NB4 (cell line): ENCODE measurements around the gene SPOP.

Source experiments
- DNase-seq: peaks from one replicate; pipeline ENCODE4 v3.0.0; 2010; ENCODE audit warnings: low read depth
- H3K4me3 ChIP-seq: one replicate; pipeline ENCODE4 v1.5.1; 2011; ENCODE audit warnings: mild to moderate bottlenecking, low read depth, low read length, moderate library complexity
- MYC ChIP-seq: IDR thresholded peaks from 2 replicates; pipeline ENCODE4 v1.6.1; 2011; ENCODE audit warnings: low read depth, low read length
- POLR2A ChIP-seq: IDR thresholded peaks from 2 replicates; pipeline ENCODE4 v1.6.1; 2011; ENCODE audit warnings: mild to moderate bottlenecking; ENCODE audit not compliant: insufficient read length; ENCODE audit errors: extremely low read depth
- TF ChIP-seq, protein P1 (sequence below): IDR thresholded peaks from one replicate; pipeline ENCODE4 v1.5.1; 2012; ENCODE audit warnings: low read depth, low read length
- TF ChIP-seq, protein P2 (sequence below): IDR thresholded peaks from 2 replicates; pipeline ENCODE4 v1.6.1; 2011; ENCODE audit warnings: low read depth, low read length

Gene SPOP

GRCh38 chr17:49567104-49567521 lies 110.8 kb downstream of the SPOP start:
- TF ChIP-seq, protein P1, sequence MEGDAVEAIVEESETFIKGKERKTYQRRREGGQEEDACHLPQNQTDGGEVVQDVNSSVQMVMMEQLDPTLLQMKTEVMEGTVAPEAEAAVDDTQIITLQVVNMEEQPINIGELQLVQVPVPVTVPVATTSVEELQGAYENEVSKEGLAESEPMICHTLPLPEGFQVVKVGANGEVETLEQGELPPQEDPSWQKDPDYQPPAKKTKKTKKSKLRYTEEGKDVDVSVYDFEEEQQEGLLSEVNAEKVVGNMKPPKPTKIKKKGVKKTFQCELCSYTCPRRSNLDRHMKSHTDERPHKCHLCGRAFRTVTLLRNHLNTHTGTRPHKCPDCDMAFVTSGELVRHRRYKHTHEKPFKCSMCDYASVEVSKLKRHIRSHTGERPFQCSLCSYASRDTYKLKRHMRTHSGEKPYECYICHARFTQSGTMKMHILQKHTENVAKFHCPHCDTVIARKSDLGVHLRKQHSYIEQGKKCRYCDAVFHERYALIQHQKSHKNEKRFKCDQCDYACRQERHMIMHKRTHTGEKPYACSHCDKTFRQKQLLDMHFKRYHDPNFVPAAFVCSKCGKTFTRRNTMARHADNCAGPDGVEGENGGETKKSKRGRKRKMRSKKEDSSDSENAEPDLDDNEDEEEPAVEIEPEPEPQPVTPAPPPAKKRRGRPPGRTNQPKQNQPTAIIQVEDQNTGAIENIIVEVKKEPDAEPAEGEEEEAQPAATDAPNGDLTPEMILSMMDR = no peak
- TF ChIP-seq, protein P2, sequence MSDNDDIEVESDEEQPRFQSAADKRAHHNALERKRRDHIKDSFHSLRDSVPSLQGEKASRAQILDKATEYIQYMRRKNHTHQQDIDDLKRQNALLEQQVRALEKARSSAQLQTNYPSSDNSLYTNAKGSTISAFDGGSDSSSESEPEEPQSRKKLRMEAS = no peak
- no peak for TF ChIP-seq MYC
- no peak overlapping the region for H3K4me3 ChIP-seq
- DNase-seq = no peak

DNA sequence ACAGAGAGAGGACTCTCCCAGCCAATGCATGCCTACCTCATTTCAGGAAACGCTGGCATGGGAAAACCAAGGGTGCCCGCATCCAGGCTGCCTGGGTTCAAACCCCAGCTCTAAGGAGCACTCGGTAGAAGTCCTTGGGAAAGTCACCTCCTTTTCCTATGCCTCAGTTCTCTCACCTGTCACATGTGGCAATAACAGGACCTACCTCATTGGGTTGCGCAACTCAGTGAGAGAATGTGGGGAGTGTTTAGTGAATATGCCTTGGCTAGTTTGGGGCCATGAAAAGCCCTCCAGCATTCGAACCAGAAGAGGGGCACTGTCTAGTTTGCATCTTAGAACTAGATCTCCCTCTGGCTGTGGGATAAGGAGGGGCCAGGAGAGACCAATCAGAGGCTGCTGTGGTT lies 111.2 kb downstream of the SPOP start:
- H3K4me3 ChIP-seq = no peak overlapping the region
- no peak for DNase-seq
- TF ChIP-seq, protein P2 = no peak
- TF ChIP-seq POLR2A = no peak
- TF ChIP-seq MYC = no peak

DNA sequence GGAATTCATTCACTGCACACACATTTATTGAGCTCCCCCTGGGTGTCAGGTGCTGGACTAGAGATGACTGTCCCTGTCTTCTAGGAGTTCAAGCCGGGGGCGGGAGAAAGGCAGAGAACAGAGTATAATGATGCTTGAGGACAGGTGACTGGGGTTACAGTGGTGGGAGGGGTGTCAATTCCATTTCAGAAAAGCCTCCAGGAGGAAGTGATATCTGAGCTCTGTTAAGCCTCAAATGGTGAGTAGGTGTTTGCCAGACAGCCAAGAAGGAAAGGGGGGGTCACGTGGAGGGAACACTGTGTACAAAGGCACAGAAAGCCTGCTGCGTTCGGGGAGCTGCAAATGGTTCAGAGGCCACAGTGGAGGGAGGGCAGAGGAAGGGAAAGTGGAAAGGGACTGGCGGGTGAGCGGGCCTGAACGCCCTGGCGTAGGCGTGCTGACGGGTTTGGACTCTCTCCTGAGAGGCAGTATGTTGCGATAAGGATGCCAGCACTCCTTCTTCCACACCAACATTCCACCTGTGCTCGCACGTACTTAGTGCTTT lies 111.9 kb downstream of the SPOP start:
- no peak for TF ChIP-seq MYC
- TF ChIP-seq, protein P1 = no peak
- no peak for TF ChIP-seq POLR2A
- no peak for DNase-seq

GRCh38 chr17:49564638-49565037 lies 113.3 kb downstream of the SPOP start:
- no peak for TF ChIP-seq POLR2A
- TF ChIP-seq, protein P2 = no peak
- no peak for TF ChIP-seq MYC
- TF ChIP-seq, protein P1 = no peak
- H3K4me3 ChIP-seq = no peak overlapping the region
- no peak for DNase-seq

More for the DNA sequence above, 111.9 kb downstream of the SPOP start:
- H3K4me3 ChIP-seq = no peak overlapping the region

DNA sequence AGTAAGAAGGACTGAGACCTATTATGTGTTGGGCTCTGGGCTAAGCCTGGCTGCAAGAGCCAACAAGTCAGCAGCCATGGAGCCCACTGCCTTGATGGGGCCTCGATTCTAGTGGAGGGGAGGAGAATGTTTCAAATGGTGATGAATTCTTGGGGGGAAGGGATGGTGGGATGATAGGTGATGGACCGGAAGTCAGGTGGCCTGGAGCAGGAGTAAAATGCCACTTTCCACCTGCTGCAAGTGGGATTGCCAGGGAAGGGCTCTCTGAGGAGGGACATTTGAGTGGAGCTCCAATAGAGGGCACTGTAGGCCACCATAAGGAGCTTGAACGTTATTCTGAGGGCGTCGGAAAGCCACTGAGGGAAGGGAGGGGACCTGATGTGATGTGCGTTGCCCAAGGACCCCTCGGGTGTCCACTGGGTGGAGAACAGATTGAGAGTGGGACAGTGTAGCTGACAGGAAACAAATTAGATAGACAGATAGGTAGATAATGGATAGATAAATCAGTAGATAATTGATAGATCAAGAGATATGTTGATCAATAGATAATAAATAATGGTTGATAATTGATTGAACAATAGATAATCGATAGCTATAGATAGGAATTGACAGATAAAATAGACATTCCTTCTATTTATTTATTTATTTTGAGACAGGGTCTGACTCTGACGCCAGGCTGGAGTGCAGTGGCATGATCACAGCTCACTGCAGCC lies 120.4 kb downstream of the SPOP start:
- TF ChIP-seq, protein P2 = no peak
- TF ChIP-seq MYC (0 out of 2 replicates have a peak, but pooled peaks have one; percentile 11), POLR2A (no peak)
- TF ChIP-seq, protein P1 = peak; percentile 74
- DNase-seq = peak; percentile 72
- H3K4me3 ChIP-seq = no peak overlapping the region

- TF ChIP-seq POLR2A (peak; percentile 16), MYC (peak; percentile 94)
- TF ChIP-seq, protein P2 = peak; percentile 96
- TF ChIP-seq, protein P1 = peak; percentile 94
- peak; percentile 83 for DNase-seq
- no peak overlapping the region for H3K4me3 ChIP-seq
Observed at GRCh38 chr17:49556223-49556943, 121.5 kb downstream of the SPOP start.
